Measurements from ENCODE around the gene ADAM22.

The ADAM22 gene

GRCh38 chr7:87933953-87934698, at the start of gene ADAM22:
ADAM22 (plus strand) TSS chr7:87934251; CDS start chr7:87934466, 215 bp downstream.
- peak; percentile 95 for DNase-seq
- H3K9me3 ChIP-seq (ENCODE audit: insufficient read depth, low read length, severe bottlenecking): no peaks in the 10 kb centered on the region
- TF ChIP-seq CTCF (IDR thresholded peaks at IDR 0.05; ENCODE audit: borderline replicate concordance, extremely low read depth, low read length, poor library complexity, severe bottlenecking): peak; percentile 47
- TF ChIP-seq EZH2 (IDR thresholded peaks at IDR 0.05; ENCODE audit: borderline replicate concordance, low read depth, low read length, severe bottlenecking): no peak

GRCh38 chr7:87885018-87885417, 49.0 kb upstream of the ADAM22 start:
- peak; percentile 42; the same call in 1 of the 3 replicates for ATAC-seq (ENCODE audit: insufficient read depth, low read depth)
- Histone ChIP-seq H3K4me1 (ENCODE audit: insufficient read depth, low read length) (peaks cover 24% of the 10 kb centered on the region), H3K36me3 (ENCODE audit: insufficient read depth, low read length) (peaks cover 90% of the 10 kb centered on the region)

More at GRCh38 chr7:87933953-87934698, at the start of gene ADAM22:
- H3K4me2 ChIP-seq (ENCODE audit: insufficient read depth, low read length): peak within 1 kb of the TSS; percentile 90
- no peaks in the 10 kb centered on the region for H3K27me3 ChIP-seq (ENCODE audit: insufficient read depth, low read length, poor library complexity)
- peaks cover 15% of the 10 kb centered on the region for H3K36me3 ChIP-seq (ENCODE audit: insufficient read depth, low read length)
- H3K27ac ChIP-seq (ENCODE audit: low read length): peak within 1 kb of the TSS; percentile 81
- no peaks in the 10 kb centered on the region for H4K20me1 ChIP-seq (ENCODE audit: insufficient read depth, low read length)
- peak within 1 kb of the TSS; percentile 81 for H2AFZ ChIP-seq (ENCODE audit: low read depth, low read length)
- peaks cover 28% of the 10 kb centered on the region for H3K4me1 ChIP-seq (ENCODE audit: insufficient read depth, low read length)
- H3K4me3 ChIP-seq (ENCODE audit: low read depth in 1 of 2, low read length in 2 of 2): peak within 1 kb of the TSS; percentile 57 to 68
- peak within 1 kb of the TSS; percentile 72 for H3K9ac ChIP-seq (ENCODE audit: low read depth, low read length)
- peaks cover 7% of the 10 kb centered on the region for H3K79me2 ChIP-seq (ENCODE audit: insufficient read depth, low read length)
- peak; percentile 96 for ATAC-seq (ENCODE audit: insufficient read depth, low read depth)

GRCh38 chr7:87886875-87887274, 47.2 kb upstream of the ADAM22 start:
- peaks cover 84% of the 10 kb centered on the region for H3K36me3 ChIP-seq (ENCODE audit: insufficient read depth, low read length)
- ATAC-seq (ENCODE audit: insufficient read depth, low read depth): no peak
- H3K4me3 ChIP-seq (ENCODE audit: low read depth in 1 of 2, low read length in 2 of 2): no peak overlapping the region
- H3K9ac ChIP-seq (ENCODE audit: low read depth, low read length): no peak overlapping the region
- H3K27ac ChIP-seq (ENCODE audit: low read length): no peak overlapping the region
- H3K4me2 ChIP-seq (ENCODE audit: insufficient read depth, low read length): no peak overlapping the region
- TF ChIP-seq CTCF (IDR thresholded peaks at IDR 0.05; ENCODE audit: borderline replicate concordance, extremely low read depth, low read length, poor library complexity, severe bottlenecking) (peak; percentile 56), EZH2 (IDR thresholded peaks at IDR 0.05; ENCODE audit: borderline replicate concordance, low read depth, low read length, severe bottlenecking) (no peak)
- peaks cover 3% of the 10 kb centered on the region; the same call in 1 of the 2 replicates for H4K20me1 ChIP-seq (ENCODE audit: insufficient read depth, low read length)
- H3K9me3 ChIP-seq (ENCODE audit: insufficient read depth, low read length, severe bottlenecking): no peaks in the 10 kb centered on the region
- DNase-seq: no peak
- H3K27me3 ChIP-seq (ENCODE audit: insufficient read depth, low read length, poor library complexity): no peaks in the 10 kb centered on the region
- peaks cover 10% of the 10 kb centered on the region; the same call in 1 of the 2 replicates for H3K4me1 ChIP-seq (ENCODE audit: insufficient read depth, low read length)
- H3K79me2 ChIP-seq (ENCODE audit: insufficient read depth, low read length): peaks cover 93% of the 10 kb centered on the region
- H2AFZ ChIP-seq (ENCODE audit: low read depth, low read length): no peak overlapping the region

More at GRCh38 chr7:87885018-87885417, 49.0 kb upstream of the ADAM22 start:
- TF ChIP-seq EZH2 (IDR thresholded peaks at IDR 0.05; ENCODE audit: borderline replicate concordance, low read depth, low read length, severe bottlenecking) (no peak), CTCF (IDR thresholded peaks at IDR 0.05; ENCODE audit: borderline replicate concordance, extremely low read depth, low read length, poor library complexity, severe bottlenecking) (no peak)
- peaks cover 11% of the 10 kb centered on the region; the same call in 1 of the 2 replicates for H4K20me1 ChIP-seq (ENCODE audit: insufficient read depth, low read length)
- H3K27ac ChIP-seq (ENCODE audit: low read length): no peak overlapping the region
- no peaks in the 10 kb centered on the region for H3K27me3 ChIP-seq (ENCODE audit: insufficient read depth, low read length, poor library complexity)
- H2AFZ ChIP-seq (ENCODE audit: low read depth, low read length): no peak overlapping the region
- no peak overlapping the region for H3K4me3 ChIP-seq (ENCODE audit: low read depth in 1 of 2, low read length in 2 of 2)
- H3K9me3 ChIP-seq (ENCODE audit: insufficient read depth, low read length, severe bottlenecking): no peaks in the 10 kb centered on the region
- no peak overlapping the region for H3K9ac ChIP-seq (ENCODE audit: low read depth, low read length)
- no peak overlapping the region for H3K4me2 ChIP-seq (ENCODE audit: insufficient read depth, low read length)
- no peak for DNase-seq
- H3K79me2 ChIP-seq (ENCODE audit: insufficient read depth, low read length): peaks cover 94% of the 10 kb centered on the region
